ENCODE data around the gene SLC6A12. TPM values are rescaled to one million over a fixed set of nuclear protein-coding genes. Genes with fewer than 3 reads are reported as not detected.

Gene SLC6A12
- total RNA-seq, 1 experiment from 2014 or later: 0.17 TPM

GRCh38 chr12:186006-186625 lies 27.8 kb downstream of the SLC6A12 start:
- Mint-ChIP-seq H3K36me3 (ENCODE audit: insufficient read depth in 1 of 3, low read depth in 3 of 3) (peaks cover 0 to 2% (median 0%) of the 10 kb centered on the region in 3 experiments; a peak in 2 of 7 replicates), H3K4me1 (peaks cover 5 to 12% of the 10 kb centered on the region in 2 experiments; a peak in 2 of 4 replicates), H3K9me3 (peaks cover 5 to 7% of the 10 kb centered on the region in 2 experiments; a peak in 3 of 5 replicates), H3K27ac (no peak overlapping the region; a peak in 1 of 7 replicates), H3K27me3 (ENCODE audit: low read depth) (peaks cover 50% of the 10 kb centered on the region), H3K4me3 (no peak overlapping the region)
- Histone ChIP-seq H2BK15ac (ENCODE audit: low read depth, low read length) (no peak overlapping the region), H4K8ac (replicated peaks; ENCODE audit: insufficient read length, low read depth, low read length) (no peak overlapping the region), H3K9ac (ENCODE audit: extremely low read depth, insufficient read length, low read length) (no peak overlapping the region), H3K27me3 (ENCODE audit: insufficient read depth, low read length) (peaks cover 4% of the 10 kb centered on the region; the same call in 1 of the 2 replicates), H3K27ac (ENCODE audit: insufficient read length, low read depth, low read length) (no peak overlapping the region), H3K4me2 (ENCODE audit: insufficient read depth, insufficient read length, low read length) (no peak overlapping the region), H2AFZ (ENCODE audit: low read length) (no peak overlapping the region), H3K23me2 (ENCODE audit: insufficient read length, low read depth, low read length, poor library complexity, severe bottlenecking) (peaks cover 7% of the 10 kb centered on the region), H3K79me1 (ENCODE audit: insufficient read depth, low read depth, low read length, poor library complexity, severe bottlenecking) (no peaks in the 10 kb centered on the region), H3K18ac (ENCODE audit: insufficient read length, low read depth, low read length) (no peak overlapping the region), H4K91ac (ENCODE audit: insufficient read length, low read depth, low read length) (no peak overlapping the region), H4K5ac (ENCODE audit: insufficient read length, low read depth, low read length) (no peak overlapping the region), H3K56ac (ENCODE audit: insufficient read length, low read depth, low read length) (no peak overlapping the region), H3K4me1 (ENCODE audit: insufficient read depth, low read length) (no peaks in the 10 kb centered on the region), H3K14ac (ENCODE audit: insufficient read depth, low read length) (no peak overlapping the region), H2BK12ac (ENCODE audit: insufficient read length, low read depth, low read length) (no peak overlapping the region), H3T11ph (ENCODE audit: low read length) (no peak overlapping the region), H3K4ac (ENCODE audit: low read depth, low read length) (no peak overlapping the region), H3K9me3 (ENCODE audit: control insufficient read depth, low read depth, low read length) (no peaks in the 10 kb centered on the region), H2BK120ac (ENCODE audit: low read depth, low read length, poor library complexity, severe bottlenecking) (no peak overlapping the region), H2BK5ac (ENCODE audit: insufficient read length, low read length) (no peak overlapping the region), H3K23ac (ENCODE audit: insufficient read length, low read depth, low read length) (no peak overlapping the region), H4K20me1 (ENCODE audit: control insufficient read depth, insufficient read depth, insufficient read length) (no peaks in the 10 kb centered on the region), H2AK5ac (ENCODE audit: insufficient read length, low read length) (no peak overlapping the region), H2BK20ac (ENCODE audit: low read depth, low read length, poor library complexity, severe bottlenecking) (no peak overlapping the region), H3K79me2 (ENCODE audit: insufficient read depth, low read length) (no peaks in the 10 kb centered on the region)
- DNase-seq: no peak
- WGBS (ENCODE audit: extremely low coverage, insufficient read length, low lambda C conversion rate): no CpG with 5 or more reads among the region's 11 CpGs
- TF ChIP-seq, protein P1, sequence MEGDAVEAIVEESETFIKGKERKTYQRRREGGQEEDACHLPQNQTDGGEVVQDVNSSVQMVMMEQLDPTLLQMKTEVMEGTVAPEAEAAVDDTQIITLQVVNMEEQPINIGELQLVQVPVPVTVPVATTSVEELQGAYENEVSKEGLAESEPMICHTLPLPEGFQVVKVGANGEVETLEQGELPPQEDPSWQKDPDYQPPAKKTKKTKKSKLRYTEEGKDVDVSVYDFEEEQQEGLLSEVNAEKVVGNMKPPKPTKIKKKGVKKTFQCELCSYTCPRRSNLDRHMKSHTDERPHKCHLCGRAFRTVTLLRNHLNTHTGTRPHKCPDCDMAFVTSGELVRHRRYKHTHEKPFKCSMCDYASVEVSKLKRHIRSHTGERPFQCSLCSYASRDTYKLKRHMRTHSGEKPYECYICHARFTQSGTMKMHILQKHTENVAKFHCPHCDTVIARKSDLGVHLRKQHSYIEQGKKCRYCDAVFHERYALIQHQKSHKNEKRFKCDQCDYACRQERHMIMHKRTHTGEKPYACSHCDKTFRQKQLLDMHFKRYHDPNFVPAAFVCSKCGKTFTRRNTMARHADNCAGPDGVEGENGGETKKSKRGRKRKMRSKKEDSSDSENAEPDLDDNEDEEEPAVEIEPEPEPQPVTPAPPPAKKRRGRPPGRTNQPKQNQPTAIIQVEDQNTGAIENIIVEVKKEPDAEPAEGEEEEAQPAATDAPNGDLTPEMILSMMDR (conservative IDR thresholded peaks at IDR 0.05): no peak
